Kidney capillary endothelial cell (primary cell): ENCODE measurements around the gene NOTCH2NLA.
"Not testable (repeated sequence)": the region's sequence is repeated elsewhere in the genome, so short reads cannot be mapped to it uniquely, and the experiment has no call there.

ENCODE experiments used
- DNase-seq: peaks from one replicate; pipeline ENCODE4 v3.0.0-alpha.2; 2018; ENCODE audit warnings: low spot score

The NOTCH2NLA gene

DNA sequence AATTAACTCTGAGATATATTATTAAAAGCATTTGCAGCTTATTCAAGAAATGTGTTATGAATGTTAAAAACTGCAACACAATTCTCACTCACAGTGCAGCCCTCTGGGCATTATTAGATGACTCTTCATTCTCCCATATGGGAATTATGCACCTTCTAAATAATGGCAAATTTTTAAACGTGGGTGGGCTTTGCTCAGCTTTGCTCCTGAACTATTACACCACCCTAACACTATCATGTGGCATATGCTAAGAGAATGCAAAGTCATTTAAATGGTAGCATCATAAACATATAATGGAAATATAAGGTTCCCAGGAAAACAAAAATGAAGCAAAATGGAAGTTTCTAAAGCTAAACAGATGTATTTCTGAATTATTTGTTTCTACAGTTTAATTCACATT is 61.5 kb downstream of the NOTCH2NLA start:
- DNase-seq, result not testable (repeated sequence)

DNA sequence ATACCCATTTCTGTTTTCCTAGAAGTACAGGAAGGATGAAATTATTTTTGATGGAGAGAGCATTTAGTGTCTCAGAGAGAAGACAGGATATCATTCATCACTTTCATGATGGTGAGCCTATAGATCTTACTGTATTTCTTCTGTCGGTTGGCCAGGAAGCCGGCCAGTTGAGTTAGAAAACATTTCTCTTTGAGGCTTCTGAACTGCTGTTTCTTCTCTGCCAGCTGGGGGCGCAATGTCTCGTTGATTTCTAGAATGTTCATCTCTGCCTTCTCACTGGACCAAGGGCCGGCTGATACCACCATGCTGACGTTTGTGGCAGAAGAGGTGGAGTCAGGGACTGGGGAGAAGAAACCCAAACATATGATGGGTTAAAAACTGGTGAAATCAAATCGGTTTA is 84.4 kb downstream of the NOTCH2NLA start, which contains the start of gene NBPF10:
TSS of gene NBPF10 (minus strand) at position 340 of the 400 bp plus-strand sequence. CDS start at position 305, 35 bp downstream.
- not testable (repeated sequence) for DNase-seq
